Endothelial cell (in vitro differentiated cells): ENCODE measurements around the gene UNK. TPM values are rescaled to one million over a fixed set of nuclear protein-coding genes. Genes with fewer than 3 reads are reported as not detected.
A peak's percentile ranks its signal among the peaks of the same experiment; 100 is the strongest.
"Not testable (repeated sequence)": the region's sequence is repeated elsewhere in the genome, so short reads cannot be mapped to it uniquely, and the experiment has no call there.

Source experiments
- DNase-seq: peaks from one replicate; pipeline ENCODE4 v3.0.0; 2021; ENCODE audit warnings: low spot score
- H3K27ac Mint-ChIP-seq: one replicate; pipeline ENCODE4 v1.8.0; 2021; ENCODE audit warnings: mixed read lengths, inconsistent platforms; ENCODE audit not compliant: unreplicated experiment
- H3K27me3 Mint-ChIP-seq: one replicate; pipeline ENCODE4 v1.8.0; 2021; ENCODE audit warnings: mild to moderate bottlenecking, moderate library complexity, mixed read lengths, inconsistent platforms; ENCODE audit not compliant: unreplicated experiment
- H3K36me3 Mint-ChIP-seq: one replicate; pipeline ENCODE4 v1.8.0; 2021; ENCODE audit warnings: mild to moderate bottlenecking, low read depth, mixed read lengths, inconsistent platforms; ENCODE audit not compliant: unreplicated experiment
- H3K4me1 Mint-ChIP-seq: one replicate; pipeline ENCODE4 v1.8.0; 2021; ENCODE audit warnings: mild to moderate bottlenecking, mixed read lengths, inconsistent platforms; ENCODE audit not compliant: unreplicated experiment
- H3K4me3 Mint-ChIP-seq: one replicate; pipeline ENCODE4 v1.8.0; 2021; ENCODE audit warnings: mild to moderate bottlenecking, mixed read lengths, inconsistent platforms; ENCODE audit not compliant: unreplicated experiment
- H3K9me3 Mint-ChIP-seq: one replicate; pipeline ENCODE4 v1.8.0; 2021; ENCODE audit warnings: mixed read lengths, inconsistent platforms; ENCODE audit not compliant: unreplicated experiment
- total RNA-seq: library from RNA; stranded (reverse); fragmentation: NEBNext Ultra II Directional; extraction: Animal tissue kit (Norgen Biotek cat#: 25700); gene quantifications from one replicate; pipeline ENCODE4 v1.2.1, GENCODE V29; 2021; ENCODE audit not compliant: unreplicated experiment
- TF ChIP-seq, protein P1 (sequence below): fragments of 200-600 bp; sonication (generic); IDR thresholded peaks from one replicate; pipeline ENCODE4 v1.5.0; 2021; ENCODE audit warnings: antibody characterized with exemption; ENCODE audit not compliant: unreplicated experiment

The UNK gene
- total RNA-seq, 1 donor from 2014 or later, result 28.8 TPM

DNA sequence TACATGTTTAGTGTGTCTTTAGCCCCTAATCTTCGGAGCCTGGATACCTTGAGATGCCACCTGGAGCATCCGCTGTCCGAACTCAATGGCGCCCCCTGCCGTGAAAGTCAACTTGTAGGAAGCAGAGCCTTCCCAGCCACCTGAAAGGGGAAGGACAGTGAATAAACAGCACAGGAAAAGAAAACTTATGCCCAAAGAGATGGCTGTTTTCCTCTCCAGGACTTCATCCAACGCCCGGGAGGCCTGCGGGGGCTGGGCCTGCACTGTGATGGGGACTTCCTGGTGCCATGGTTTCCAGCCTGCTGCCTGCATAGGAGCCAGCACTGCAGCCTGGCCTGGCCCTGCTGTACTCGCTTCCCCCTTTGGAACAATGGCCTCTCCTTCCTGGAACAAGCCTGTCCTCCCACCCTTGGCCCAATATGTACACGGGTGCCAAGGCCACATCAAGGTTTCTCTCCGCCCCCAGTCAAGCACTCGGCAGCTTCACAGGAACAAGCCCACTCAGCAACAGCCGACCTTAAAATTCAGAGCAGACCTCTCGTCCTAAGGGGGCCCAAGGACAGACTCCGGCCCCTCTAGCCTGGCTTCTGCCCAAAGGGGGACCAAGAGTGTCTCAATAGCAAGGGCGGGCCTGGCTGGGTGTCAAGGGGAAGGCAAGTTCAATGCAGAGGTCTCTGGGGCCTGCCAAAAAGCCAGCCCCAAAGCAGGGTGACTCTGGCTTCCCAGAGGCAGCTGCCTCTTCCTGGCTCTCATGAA lies 64.1 kb downstream of the UNK start:
- peak overlapping the region; percentile 94 for H3K27ac Mint-ChIP-seq
- TF ChIP-seq, protein P1, sequence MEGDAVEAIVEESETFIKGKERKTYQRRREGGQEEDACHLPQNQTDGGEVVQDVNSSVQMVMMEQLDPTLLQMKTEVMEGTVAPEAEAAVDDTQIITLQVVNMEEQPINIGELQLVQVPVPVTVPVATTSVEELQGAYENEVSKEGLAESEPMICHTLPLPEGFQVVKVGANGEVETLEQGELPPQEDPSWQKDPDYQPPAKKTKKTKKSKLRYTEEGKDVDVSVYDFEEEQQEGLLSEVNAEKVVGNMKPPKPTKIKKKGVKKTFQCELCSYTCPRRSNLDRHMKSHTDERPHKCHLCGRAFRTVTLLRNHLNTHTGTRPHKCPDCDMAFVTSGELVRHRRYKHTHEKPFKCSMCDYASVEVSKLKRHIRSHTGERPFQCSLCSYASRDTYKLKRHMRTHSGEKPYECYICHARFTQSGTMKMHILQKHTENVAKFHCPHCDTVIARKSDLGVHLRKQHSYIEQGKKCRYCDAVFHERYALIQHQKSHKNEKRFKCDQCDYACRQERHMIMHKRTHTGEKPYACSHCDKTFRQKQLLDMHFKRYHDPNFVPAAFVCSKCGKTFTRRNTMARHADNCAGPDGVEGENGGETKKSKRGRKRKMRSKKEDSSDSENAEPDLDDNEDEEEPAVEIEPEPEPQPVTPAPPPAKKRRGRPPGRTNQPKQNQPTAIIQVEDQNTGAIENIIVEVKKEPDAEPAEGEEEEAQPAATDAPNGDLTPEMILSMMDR, result peak; percentile 73

DNA sequence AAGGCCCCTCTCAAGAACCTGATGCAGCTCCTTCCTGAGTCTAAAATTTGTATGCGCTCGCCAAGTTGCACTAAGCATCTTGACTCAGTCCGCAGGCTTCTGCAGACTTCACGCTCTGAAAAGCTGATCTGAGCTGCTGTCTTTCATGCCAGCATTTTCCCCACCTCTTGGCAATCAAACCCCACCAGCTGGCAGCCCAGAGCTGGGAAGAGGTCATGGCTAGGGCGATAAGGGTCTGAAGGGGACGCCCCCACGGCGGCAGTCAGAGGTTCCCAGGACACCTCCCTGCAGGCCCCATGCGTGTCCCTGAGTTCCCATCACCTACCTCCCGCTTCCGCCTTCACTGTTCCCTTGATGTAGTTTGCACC lies 64.7 kb downstream of the UNK start:
- H3K4me1 Mint-ChIP-seq, result peaks cover 41% of the 10 kb centered on the region
- H3K27me3 Mint-ChIP-seq, result peaks cover 6% of the 10 kb centered on the region
- peak overlapping the region; percentile 94 for H3K27ac Mint-ChIP-seq
- H3K4me3 Mint-ChIP-seq, result peak overlapping the region; percentile 67
- DNase-seq, result no peak
- TF ChIP-seq, protein P1, result no peak
- H3K9me3 Mint-ChIP-seq, result no peaks in the 10 kb centered on the region
- peaks cover 20% of the 10 kb centered on the region for H3K36me3 Mint-ChIP-seq

More for the DNA sequence above, 64.1 kb downstream of the UNK start:
- H3K4me1 Mint-ChIP-seq, result peaks cover 38% of the 10 kb centered on the region
- peaks cover 6% of the 10 kb centered on the region for H3K27me3 Mint-ChIP-seq
- peak overlapping the region; percentile 56 for H3K4me3 Mint-ChIP-seq
- H3K36me3 Mint-ChIP-seq, result peaks cover 20% of the 10 kb centered on the region
- DNase-seq, result peak; percentile 74
- no peaks in the 10 kb centered on the region for H3K9me3 Mint-ChIP-seq

DNA sequence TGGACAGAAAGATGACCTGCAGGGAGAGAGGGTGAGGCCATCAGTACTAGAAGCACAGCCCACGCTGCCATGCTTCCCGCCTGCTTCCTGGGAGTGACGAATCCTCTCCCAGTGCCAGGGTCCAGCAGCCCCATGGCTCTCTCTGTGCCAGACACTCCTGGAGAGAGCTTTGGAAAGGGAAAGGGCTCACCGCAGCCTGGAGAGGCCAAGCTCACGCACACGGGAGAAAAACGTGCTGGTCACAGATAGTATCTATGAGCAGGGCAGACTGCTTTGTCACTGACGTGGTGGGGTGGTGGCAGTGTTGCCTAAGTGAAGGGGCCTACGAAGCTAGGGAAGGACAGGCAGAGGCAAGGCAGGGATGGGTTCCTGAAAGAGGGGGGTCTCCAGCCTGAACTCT lies 65.1 kb downstream of the UNK start:
- Mint-ChIP-seq H3K4me1 (peaks cover 42% of the 10 kb centered on the region), H3K9me3 (no peaks in the 10 kb centered on the region), H3K36me3 (peaks cover 20% of the 10 kb centered on the region), H3K4me3 (peak overlapping the region; percentile 67), H3K27ac (peak overlapping the region; percentile 94), H3K27me3 (peaks cover 6% of the 10 kb centered on the region)
- TF ChIP-seq, protein P1, result no peak
- no peak for DNase-seq

DNA sequence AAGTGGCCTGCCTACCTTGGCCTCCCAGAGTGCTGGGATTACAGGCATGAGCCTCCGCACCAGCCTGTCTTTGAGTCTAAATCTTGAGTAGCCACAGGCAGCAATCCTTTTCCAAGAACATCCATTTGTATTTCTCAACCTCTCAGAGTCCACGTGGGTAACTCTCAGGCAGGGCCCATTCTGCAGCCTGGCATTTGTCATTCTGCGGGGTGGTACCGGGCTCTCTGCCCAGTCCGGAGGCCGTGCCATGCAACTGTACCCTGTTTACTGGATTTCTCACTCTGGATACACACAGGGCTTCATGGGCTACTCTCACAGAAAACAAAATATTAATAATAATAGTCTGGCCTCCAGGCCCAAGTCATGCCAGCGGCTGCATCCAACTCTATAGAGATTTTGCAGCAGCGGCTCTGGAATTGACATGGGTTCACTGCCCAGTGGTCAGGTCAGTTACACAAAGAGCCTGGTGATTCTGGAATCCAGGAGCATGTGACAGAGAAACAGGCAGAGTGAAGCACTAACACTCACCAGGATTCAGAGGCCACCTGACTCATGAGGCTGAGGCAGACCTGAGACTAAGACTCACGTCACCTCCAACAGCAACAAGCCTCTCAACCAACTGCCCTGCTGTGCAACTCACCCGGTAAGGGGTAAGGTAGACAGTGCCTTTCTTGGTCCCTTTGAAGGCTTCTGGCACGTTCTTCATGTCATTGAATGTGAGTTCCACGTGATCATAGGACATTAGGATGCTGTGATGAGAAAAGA lies 66.5 kb downstream of the UNK start:
- Mint-ChIP-seq H3K36me3 (peaks cover 20% of the 10 kb centered on the region), H3K27ac (no peak overlapping the region)

DNA sequence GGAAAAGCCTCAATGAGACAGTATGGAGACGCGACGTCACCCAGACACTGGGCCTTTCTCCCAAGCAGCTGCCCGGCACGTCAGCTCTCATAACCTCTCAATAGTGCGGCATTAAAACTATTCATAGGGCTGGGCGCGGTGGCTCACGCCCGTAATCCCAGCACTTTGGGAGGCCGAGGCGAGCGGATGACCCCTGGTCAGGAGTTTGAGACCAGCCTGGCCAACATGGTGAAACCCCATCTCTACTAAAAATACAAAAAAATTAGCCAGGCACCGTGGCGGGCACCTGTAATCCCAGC lies 67.0 kb downstream of the UNK start:
- not testable (repeated sequence) for DNase-seq, H3K9me3 Mint-ChIP-seq, H3K27me3 Mint-ChIP-seq, H3K27ac Mint-ChIP-seq, H3K4me3 Mint-ChIP-seq
- Mint-ChIP-seq H3K36me3 (peaks cover 20% of the 10 kb centered on the region), H3K4me1 (peaks cover 31% of the 10 kb centered on the region)

More for the DNA sequence above, 66.5 kb downstream of the UNK start:
- Mint-ChIP-seq H3K4me3 (no peak overlapping the region), H3K9me3 (no peaks in the 10 kb centered on the region), H3K27me3 (peaks cover 6% of the 10 kb centered on the region), H3K4me1 (peaks cover 31% of the 10 kb centered on the region)
- no peak for DNase-seq
- TF ChIP-seq, protein P1, result no peak
